ENCODE data around the gene ARFIP1.
"Not testable (repeated sequence)": the region's sequence is repeated elsewhere in the genome, so short reads cannot be mapped to it uniquely, and the experiment has no call there.

Gene ARFIP1

DNA sequence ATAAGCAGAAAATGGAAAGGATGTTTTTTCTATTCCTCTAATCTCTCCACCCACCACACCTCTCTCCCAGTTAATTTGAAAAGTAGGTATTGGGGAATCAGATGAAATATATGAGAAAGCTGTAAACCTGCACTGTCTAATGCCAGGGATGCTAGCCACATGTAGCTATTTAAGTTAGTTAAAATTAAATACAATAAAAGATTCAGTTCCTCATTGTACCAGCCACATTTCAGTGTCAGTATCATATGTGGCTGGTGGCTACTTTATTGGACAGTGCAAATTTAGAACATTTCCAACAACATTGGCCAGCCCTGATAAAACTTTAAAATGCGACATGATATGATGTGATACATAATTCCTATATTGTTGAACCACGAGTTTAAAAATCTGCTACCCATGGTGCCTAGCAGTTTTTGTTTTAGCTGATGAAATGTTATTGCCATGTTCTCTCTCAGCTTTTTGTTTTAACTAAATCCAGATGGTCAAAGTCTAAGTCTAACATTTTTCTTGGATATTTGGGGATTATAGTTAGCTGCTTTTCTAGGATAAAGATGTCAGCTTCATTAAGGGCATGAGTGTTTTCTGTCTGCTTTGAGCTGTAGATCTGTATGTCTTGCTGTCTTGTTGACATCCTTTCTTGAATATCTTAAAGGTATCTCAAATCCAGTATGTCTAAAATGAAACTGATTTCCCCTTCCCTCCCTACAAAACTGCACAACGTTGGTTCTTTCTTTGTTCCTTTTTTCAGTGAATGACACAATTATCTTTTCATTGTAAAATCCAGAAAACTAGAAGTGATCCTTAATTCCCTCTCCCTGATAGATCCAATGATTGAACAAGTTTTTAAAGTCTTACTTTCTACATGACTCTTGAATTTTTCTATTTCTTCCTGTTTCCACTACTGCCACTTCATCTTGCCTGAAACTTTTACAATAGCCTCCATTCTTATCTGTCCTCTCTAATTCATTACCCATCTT, 6.2 kb downstream of the ARFIP1 start:
- DNase-seq: no peak

DNA sequence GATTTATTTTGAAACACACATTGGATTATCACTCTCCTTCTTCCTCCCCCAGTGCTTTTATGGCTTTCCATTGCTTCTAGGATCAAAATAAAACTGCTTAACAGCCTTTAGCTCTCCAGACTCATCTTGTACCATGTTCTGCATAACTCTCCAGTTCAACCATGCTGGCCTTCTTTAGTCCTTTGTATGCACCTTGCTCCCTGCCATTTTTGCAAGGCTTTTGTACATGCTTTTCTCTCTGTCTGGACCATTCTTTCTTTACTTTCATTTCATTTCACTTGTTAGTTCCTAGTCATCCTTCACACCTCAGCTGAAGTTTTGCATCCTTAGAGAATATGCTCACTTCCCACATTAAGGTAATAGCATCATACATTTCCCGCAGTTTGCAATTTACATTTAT, 6.9 kb downstream of the ARFIP1 start:
- no peak for DNase-seq

DNA sequence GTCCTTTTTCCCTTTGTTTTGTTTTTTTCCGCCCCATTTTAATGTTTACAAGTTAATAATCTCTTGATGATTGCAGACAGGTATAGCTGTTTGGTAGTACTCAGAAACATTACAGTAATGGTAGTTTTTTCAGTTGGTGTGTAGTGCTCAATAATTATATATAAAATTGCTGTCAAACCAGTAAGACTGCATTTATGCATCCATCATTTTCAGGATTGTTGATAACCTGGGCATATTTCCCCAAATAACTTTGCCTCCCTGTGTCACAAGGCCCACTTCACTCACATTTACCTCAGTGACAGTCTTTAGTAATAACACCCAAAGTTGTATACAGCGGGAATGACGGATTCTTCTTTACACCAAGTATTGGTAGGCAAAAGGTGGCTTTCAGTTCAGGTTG, 16.1 kb downstream of the ARFIP1 start:
- no peak for DNase-seq

DNA sequence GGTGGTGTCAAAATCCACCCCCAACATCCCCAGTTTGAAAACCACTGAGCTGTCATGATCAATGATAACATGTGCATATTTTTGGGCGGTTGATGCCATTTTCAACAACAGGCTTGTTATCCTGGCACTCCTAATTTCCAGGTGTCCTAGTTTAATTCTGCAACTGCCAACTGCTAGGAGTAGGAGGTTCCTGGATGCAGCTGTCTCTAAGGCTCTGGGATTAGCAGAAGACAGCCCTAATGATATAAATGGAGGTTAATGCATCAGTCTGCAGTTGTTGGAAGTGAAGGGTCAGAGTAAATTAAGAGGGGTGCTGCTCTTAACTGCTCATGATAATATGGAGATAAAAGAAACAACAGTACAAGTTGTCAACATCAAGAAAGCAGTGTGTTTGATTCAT, 23.8 kb downstream of the ARFIP1 start:
- no peak for DNase-seq

GRCh38 chr4:152805071-152805650, 25.4 kb downstream of the ARFIP1 start:
- no peak for DNase-seq

DNA sequence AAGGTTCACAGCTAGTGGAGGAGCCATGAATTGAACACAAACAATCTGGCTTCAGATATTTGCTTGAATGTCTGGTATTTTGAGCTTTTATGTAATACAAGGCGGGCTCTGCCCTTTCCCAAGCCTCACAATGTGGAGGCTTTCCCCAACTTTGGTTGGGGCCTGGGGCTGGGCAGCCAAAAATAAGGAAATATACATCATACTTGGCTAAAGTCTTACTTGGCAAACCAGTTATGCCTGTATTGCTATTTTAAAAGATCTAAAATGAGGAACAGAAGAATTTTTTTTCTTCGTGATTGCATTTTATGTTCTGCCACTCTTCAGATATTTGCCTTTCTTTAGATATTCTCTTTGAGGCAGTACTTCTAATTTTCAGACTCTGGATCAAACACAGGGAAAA, 26.1 kb downstream of the ARFIP1 start:
- DNase-seq: no peak

- DNase-seq: no peak
These were observed 26.9 kb downstream of the ARFIP1 start for GRCh38 chr4:152806501-152807125.

DNA sequence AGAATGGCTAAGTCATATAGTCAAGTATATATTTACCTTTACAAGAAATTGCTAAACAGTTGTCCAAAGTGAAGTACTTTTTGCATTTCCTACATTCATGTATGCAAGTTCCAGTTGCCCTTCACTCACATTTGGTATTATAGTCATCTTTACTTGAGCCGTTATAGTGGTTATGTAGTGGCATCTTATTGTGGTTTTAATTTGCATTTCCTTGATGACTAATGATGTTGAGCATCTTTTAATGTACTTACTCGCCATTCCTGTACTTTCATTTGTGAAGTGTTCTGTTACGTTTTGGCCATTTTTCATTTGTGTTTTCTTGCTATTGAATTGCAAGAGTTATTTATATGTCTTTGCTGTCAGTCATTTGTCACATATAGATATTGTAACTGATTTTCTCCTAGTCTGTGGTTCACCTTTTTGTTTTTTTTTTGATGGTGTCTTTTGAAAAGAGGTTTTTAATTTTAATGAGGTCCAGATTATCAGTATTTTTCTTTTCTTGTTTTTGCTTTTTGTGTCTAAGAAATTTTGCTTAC, 27.6 kb downstream of the ARFIP1 start:
- no peak for DNase-seq

DNA sequence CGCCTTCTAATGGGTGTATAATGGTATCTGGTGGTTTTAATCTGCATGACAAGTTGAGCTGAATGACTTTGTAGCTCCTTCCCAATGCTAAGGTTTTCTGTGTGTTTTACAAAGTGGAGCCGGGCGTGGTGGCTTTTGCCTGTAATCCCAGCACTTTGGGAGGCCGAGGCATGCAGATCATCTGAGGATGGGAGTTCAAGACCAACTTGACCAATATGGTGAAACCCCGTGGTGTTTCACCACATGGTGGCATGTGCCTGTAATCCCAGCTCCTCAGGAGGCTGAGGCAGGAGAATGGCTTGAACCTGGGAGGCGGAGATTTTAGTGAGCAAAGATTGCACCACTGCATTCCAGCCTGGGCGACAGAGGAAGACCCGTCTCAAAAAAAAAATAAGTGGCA, 28.9 kb downstream of the ARFIP1 start:
- DNase-seq: no peak

- no peak for DNase-seq
These were observed 31.0 kb downstream of the ARFIP1 start for GRCh38 chr4:152810715-152811287.

DNA sequence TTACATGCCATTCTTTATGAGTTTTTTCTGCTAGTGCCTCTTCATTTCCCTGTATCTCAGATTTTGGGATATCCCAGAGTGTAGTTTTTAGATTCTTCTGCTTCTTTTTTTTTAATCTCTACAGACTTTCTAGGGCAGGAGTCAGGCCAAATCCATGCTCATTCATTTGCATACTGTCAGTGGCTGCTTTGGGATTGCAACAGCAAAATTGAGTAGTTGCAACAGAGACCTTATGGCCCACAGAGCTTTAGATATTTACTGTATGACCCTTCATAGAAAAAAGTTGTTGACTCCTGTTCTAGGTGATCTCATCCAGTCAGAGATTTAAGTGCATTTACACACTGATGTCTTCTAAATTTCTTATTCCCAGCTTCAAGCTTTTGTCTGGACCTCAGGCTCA, 35.3 kb downstream of the ARFIP1 start:
- no peak for DNase-seq

GRCh38 chr4:152817331-152817730, 37.6 kb downstream of the ARFIP1 start:
- no peak for DNase-seq

GRCh38 chr4:152819026-152819645, 39.4 kb downstream of the ARFIP1 start:
- DNase-seq: no peak

DNA sequence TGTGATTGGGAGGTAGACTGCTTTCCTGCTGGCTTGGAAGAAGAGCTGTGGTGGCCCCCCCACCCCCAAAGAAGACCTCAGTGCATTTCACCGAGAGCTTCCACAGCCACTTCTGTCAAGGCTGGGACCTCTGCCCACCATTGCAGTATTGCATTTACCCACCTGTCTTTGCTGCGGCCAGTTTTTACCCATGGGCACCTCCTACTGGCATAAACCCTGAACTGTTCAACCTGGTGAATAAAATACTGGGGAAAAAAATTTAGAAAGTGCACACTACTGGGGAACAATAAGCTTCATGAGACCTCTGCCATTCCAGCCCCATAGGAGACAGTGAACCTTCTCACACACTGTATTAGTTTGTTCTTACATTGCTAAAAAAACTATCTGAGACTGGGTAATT, 40.3 kb downstream of the ARFIP1 start:
- DNase-seq: no peak

- no peak for DNase-seq
These were observed 42.6 kb downstream of the ARFIP1 start for GRCh38 chr4:152822323-152822722.

DNA sequence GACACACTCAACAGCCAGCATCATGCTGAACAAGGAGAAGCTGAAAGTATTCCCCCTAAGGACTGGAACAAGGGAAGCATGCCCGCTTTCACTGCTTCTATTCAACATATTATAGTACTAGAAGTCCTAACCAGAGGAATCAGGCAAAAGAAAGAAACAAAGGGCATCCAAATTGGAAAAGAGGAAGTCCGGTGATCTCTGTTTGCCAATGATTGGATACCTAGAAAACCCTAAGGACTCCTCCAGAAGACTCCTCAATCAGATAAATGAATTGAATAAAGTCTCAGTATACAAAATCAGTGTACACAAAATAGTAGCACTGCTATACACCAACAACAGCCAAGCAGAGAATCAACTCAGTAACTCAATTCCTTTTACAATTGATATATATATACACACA, 44.8 kb downstream of the ARFIP1 start:
- DNase-seq: no peak

DNA sequence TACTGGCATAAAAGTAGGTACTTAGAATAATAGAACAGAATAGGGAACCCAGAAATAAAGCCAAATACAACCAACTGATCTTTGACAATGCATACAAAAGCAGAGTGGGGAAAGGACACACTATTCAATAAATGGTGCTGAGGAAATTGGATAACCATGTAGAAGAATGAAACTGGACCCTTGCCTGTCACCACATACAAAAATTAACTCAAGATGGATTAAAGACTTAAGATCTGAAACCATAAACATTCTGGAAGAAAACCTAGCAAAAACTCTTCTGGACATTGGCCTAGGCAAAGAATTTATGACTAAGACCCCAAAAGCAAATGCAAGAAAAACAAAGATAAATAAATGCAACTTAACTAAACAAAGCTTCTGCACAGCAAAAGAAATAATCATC, 45.6 kb downstream of the ARFIP1 start:
- no peak for DNase-seq

DNA sequence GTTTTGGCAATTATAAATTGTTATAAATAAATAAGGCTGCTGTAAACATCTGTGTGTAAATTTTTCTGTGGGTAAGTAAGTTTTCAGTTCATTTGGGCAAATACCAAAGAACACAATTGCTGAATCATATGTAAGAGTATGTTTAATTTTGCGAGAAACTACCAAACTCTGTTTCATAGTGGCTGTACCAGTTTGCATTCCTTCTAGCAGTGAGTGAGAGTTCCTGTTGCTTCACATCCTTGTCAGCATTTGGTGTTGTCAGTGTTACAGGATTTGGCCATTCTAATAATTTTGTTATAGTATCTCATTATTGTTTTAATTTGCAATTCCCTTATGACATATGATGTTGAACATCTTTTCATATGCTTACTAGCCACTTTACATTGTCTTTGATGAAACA, 48.4 kb downstream of the ARFIP1 start:
- DNase-seq: no peak

DNA sequence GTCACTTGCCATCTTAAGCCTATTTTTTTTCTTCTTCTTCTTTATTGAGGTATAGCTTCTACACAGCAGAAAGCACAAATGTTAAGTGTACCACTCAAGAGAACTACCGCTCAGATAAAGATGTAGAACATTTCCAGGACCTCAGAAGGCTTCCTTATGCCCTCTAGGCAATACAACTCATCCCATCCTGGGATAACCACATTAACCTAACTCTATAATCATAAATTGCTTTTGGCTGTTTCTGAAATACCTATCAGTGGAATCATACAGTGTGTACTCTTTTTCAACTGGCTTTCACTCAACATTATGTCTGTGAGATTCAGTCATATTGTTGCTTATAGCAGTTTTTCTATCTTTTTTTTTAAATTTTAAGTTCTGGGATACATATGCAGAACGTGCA, 51.7 kb downstream of the ARFIP1 start:
- DNase-seq: no peak

- DNase-seq: no peak
These were observed 57.2 kb downstream of the ARFIP1 start for GRCh38 chr4:152836936-152837335.

DNA sequence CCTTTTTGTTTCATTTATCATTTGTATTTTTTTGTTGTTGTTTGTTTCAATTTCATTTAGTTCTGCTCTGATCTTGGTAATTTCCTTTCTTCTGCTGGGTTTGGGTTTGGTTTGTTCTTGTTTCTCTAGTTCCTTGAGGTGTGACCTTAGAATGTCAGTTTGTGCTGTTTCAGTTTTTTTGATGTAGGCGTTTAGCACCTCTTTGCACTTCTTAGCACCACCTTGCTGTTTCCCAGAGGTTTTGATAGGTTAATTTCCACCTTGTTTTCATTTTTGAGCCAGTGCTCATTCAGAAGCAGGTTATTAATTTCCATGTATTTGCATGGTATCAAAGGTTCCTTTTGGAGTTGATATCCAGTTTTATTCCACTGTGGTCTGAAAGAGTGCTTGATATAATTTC, 60.0 kb downstream of the ARFIP1 start:
- DNase-seq: not testable (repeated sequence)

- DNase-seq: no peak
These were observed 63.8 kb downstream of the ARFIP1 start for GRCh38 chr4:152843481-152844090.
